Osteoblast (primary cell): ENCODE measurements around the gene CD300A. TPM values are rescaled to one million over a fixed set of nuclear protein-coding genes. Genes with fewer than 3 reads are reported as not detected.

Experiments used
- DNase-seq: peaks from one replicate; pipeline ENCODE4 v3.0.0; 2011; ENCODE audit warnings: low spot score, mixed read lengths; ENCODE audit not compliant: insufficient read length; ENCODE audit errors: missing footprints
- H2AFZ ChIP-seq: 2 replicates; pipeline ENCODE4 v1.6.0; 2011; ENCODE audit warnings: mild to moderate bottlenecking, low read length
- H3K27ac ChIP-seq: 2 replicates; pipeline ENCODE4 v1.5.1; 2011; ENCODE audit warnings: mild to moderate bottlenecking, low read depth, low read length, moderate library complexity
- H3K27me3 ChIP-seq: 2 replicates; pipeline ENCODE4 v1.6.0; 2012; ENCODE audit warnings: mild to moderate bottlenecking, control low read depth, inconsistent platforms, low read length, moderate library complexity; ENCODE audit not compliant: insufficient read depth
- H3K36me3 ChIP-seq: 2 replicates; pipeline ENCODE4 v1.5.1; 2011; ENCODE audit warnings: mild to moderate bottlenecking, low read length, control low read depth, moderate library complexity; ENCODE audit not compliant: insufficient read depth
- H3K4me1 ChIP-seq: 2 replicates; pipeline ENCODE4 v1.5.1; 2011; ENCODE audit warnings: mild to moderate bottlenecking, low read length, control low read depth, moderate library complexity; ENCODE audit not compliant: insufficient read depth
- H3K4me2 ChIP-seq: 2 replicates; pipeline ENCODE4 v1.6.0; 2011; ENCODE audit warnings: mild to moderate bottlenecking, low read length; ENCODE audit not compliant: insufficient read depth
- H3K4me3 ChIP-seq: fragments of 200-600 bp; sonication (generic); 3 replicates; pipeline ENCODE4 v1.5.1; 2012; ENCODE audit warnings: mild to moderate bottlenecking, low read length, inconsistent platforms; ENCODE audit not compliant: insufficient read depth
- H3K79me2 ChIP-seq: 2 replicates; pipeline ENCODE4 v1.6.0; 2012; ENCODE audit warnings: mild to moderate bottlenecking, low read length, control low read depth, inconsistent platforms; ENCODE audit not compliant: insufficient read depth
- H3K9me3 ChIP-seq: 2 replicates; pipeline ENCODE4 v1.5.1; 2011; ENCODE audit warnings: low read depth, low read length, control low read depth
- H4K20me1 ChIP-seq: 2 replicates; pipeline ENCODE4 v1.6.0; 2012; ENCODE audit warnings: mild to moderate bottlenecking, low read length, control low read depth; ENCODE audit not compliant: insufficient read depth
- CTCF ChIP-seq: IDR thresholded peaks from 2 replicates; pipeline ENCODE4 v1.5.1; 2011; ENCODE audit warnings: mild to moderate bottlenecking, low read depth, low read length, moderate library complexity; ENCODE audit errors: extremely low read depth
- total RNA-seq: library from RNA; depleted of rRNA; stranded (reverse); fragments of >200 nt; gene quantifications from 2 replicates; pipeline ENCODE4 v1.2.3, GENCODE V29; 2012

CD300A gene
- total RNA-seq, 1 donor = not detected

- no peaks in the 10 kb centered on the region for H3K36me3 ChIP-seq
- H3K4me2 ChIP-seq = no peak overlapping the region
- H3K27ac ChIP-seq = no peak overlapping the region
- no peak overlapping the region for H3K4me3 ChIP-seq
- H3K79me2 ChIP-seq = no peaks in the 10 kb centered on the region
- no peaks in the 10 kb centered on the region for H4K20me1 ChIP-seq
- no peak overlapping the region for H2AFZ ChIP-seq
- no peaks in the 10 kb centered on the region for H3K9me3 ChIP-seq
- no peak for TF ChIP-seq CTCF
- no peaks in the 10 kb centered on the region for H3K4me1 ChIP-seq
- no peaks in the 10 kb centered on the region for H3K27me3 ChIP-seq
- peak; percentile 6 for DNase-seq
These were observed 5.4 kb upstream of the CD300A start for GRCh38 chr17:74460996-74461395.

DNA sequence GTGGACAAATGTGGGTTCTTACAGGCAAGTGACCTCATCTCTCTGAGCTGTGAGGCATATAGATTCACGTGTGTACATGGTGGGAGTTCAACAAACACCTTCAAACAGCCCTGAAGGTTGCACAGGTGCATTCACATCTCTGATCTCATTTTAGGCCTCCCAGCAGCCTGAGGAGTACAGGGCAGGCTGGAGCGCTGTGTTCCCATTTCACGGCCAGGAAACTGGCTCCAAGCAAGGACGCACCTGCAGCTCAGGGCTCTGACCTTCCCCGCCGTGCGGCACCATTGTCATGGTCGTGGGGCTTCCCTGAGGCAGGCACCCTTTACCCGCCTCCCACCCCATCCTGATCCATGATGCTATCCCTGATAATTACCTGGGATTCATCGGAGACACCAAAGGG, 4.8 kb upstream of the CD300A start:
- DNase-seq = peak; percentile 41
- Histone ChIP-seq H3K9me3 (no peaks in the 10 kb centered on the region), H4K20me1 (no peaks in the 10 kb centered on the region), H3K27me3 (no peaks in the 10 kb centered on the region), H3K4me3 (no peak overlapping the region), H3K27ac (no peak overlapping the region), H3K36me3 (no peaks in the 10 kb centered on the region), H3K4me1 (no peaks in the 10 kb centered on the region), H2AFZ (no peak overlapping the region), H3K79me2 (no peaks in the 10 kb centered on the region), H3K4me2 (no peak overlapping the region)
- no peak for TF ChIP-seq CTCF

DNA sequence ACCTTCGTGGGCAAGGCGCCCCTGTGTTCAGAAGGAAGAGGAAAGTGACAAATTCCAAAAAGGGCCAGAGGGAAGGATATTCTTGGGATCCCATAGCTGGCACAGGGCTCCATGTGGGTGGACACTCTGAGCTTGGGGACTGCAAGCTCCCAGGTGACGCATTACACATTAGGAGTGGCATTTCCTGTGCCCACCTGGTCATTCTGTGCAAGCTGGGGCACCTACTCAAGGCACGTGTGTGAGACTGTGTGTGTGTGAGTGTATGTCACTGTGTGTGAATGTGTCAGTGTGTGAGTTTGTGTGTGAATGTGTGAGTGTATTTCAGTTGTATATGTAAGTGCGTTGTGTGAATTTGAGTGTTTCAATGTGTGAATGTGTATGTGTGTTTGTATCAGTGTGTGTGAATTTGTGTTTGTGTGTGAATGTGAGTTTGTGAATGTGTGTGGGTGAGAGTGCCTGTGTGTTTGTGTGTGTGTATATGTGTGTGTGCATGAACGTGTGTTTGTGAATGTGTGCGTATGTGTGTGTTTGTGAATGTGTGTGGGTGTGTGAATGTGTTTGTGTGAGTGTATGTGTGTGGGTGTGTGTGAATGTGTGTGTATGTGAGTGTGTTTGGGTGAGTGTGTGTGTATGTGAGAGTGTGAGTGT, 1.6 kb upstream of the CD300A start:
- no peaks in the 10 kb centered on the region for H3K27me3 ChIP-seq
- H3K36me3 ChIP-seq = no peaks in the 10 kb centered on the region
- H3K27ac ChIP-seq = no peak overlapping the region
- H2AFZ ChIP-seq = no peak overlapping the region
- no peak overlapping the region for H3K4me2 ChIP-seq
- no peak for DNase-seq
- no peaks in the 10 kb centered on the region for H3K4me1 ChIP-seq
- no peak overlapping the region for H3K4me3 ChIP-seq
- no peaks in the 10 kb centered on the region for H3K79me2 ChIP-seq
- H4K20me1 ChIP-seq = no peaks in the 10 kb centered on the region
- TF ChIP-seq CTCF = no peak
- H3K9me3 ChIP-seq = no peaks in the 10 kb centered on the region

DNA sequence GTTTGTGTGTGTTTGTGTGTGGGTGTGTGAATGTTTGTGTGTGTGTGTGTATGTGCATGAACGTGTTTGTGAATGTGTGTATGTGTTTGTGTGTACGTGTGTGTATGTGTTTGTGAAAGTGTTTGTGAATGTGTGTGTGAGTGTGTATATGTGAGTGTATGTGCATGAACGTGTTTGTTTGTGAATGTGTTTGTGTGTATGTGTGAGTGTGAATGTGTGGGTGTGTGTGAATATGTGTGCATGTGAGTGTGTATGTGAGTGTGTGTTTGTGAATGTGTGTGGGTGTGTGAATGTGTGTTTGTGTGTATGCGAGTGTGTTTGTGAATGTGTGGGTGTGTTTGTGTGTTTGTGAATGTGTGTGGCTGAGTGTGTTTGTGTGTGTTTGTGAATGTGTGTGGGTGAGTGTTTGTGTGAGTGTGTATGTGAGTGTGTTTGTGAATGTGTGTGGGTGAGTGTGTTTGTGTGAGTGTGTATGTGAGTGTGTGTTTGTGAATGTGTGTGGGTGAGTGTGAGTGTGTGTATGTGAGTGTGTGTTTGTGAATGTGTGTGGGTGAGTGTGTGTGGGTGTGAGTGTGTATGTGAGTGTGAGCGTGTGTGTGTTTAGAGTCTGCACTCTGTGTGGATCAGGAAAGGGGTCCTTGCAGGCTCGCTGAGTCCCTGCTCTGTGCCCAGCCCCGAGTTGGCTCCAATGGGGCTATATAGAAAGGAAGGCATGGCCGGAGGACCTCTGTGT, 890 bp upstream of the CD300A start:
- Histone ChIP-seq H3K36me3 (no peaks in the 10 kb centered on the region), H4K20me1 (no peaks in the 10 kb centered on the region), H3K79me2 (no peaks in the 10 kb centered on the region), H3K4me3 (no peak overlapping the region), H3K4me1 (no peaks in the 10 kb centered on the region), H2AFZ (no peak overlapping the region), H3K9me3 (no peaks in the 10 kb centered on the region), H3K27me3 (no peaks in the 10 kb centered on the region), H3K4me2 (no peak overlapping the region), H3K27ac (no peak overlapping the region)
- peak; percentile 13 for DNase-seq
- TF ChIP-seq CTCF = no peak
